Lung (tissue), 12 donors: Measurements from ENCODE around the gene EFL1. TPM values are rescaled to one million over a fixed set of nuclear protein-coding genes. Genes with fewer than 3 reads are reported as not detected.
A peak's percentile ranks its signal among the peaks of the same experiment; 100 is the strongest.

Experiments used
- ATAC-seq: fragments of 200-7000 bp; cut with Tn5 transposase; one replicate; pipeline ENCODE4 v1.9.1; 2020; ENCODE audit warnings: moderate number of reproducible peaks; ENCODE audit not compliant: insufficient read depth, low FRiP score
- DNase-seq, 3 donors: peaks; one replicate each; pipeline ENCODE4 v3.0.0-alpha.2; 2013 to 2017
- H3K27ac ChIP-seq, 2 donors: one replicate each; pipeline ENCODE4 v1.5.1; 2013; ENCODE audit warnings: mild to moderate bottlenecking in 2 of 2, moderate library complexity in 2 of 2, control low read depth in 1 of 2, inconsistent platforms in 1 of 2, low read depth in 1 of 2, low read length in 1 of 2
- H3K27me3 ChIP-seq, 3 donors: one replicate each; pipeline ENCODE4 v1.5.1; 2013; ENCODE audit warnings: low read length in 2 of 3; ENCODE audit not compliant: control insufficient read depth in 3 of 3, insufficient read depth in 3 of 3
- H3K36me3 ChIP-seq, 4 donors: one replicate each; pipeline ENCODE4 v1.5.1; 2013; ENCODE audit warnings: low read length in 4 of 4, mild to moderate bottlenecking in 1 of 4, moderate library complexity in 1 of 4; ENCODE audit not compliant: control insufficient read depth in 4 of 4, insufficient read depth in 4 of 4
- H3K4me1 ChIP-seq, 5 donors: one replicate each; pipeline ENCODE4 v1.5.1; 2013; ENCODE audit warnings: low read length in 5 of 5, mild to moderate bottlenecking in 2 of 5, moderate library complexity in 1 of 5; ENCODE audit not compliant: control insufficient read depth in 5 of 5, insufficient read depth in 5 of 5
- H3K4me3 ChIP-seq: one replicate; pipeline ENCODE4 v1.5.1; 2013; ENCODE audit warnings: mild to moderate bottlenecking, control low read depth, moderate library complexity
- H3K9ac ChIP-seq, 2 donors: one replicate each; pipeline ENCODE4 v1.5.1; 2013; ENCODE audit warnings: low read length in 2 of 2, control low read depth in 1 of 2; ENCODE audit not compliant: insufficient read depth in 1 of 2
- H3K9me3 ChIP-seq, 4 donors: one replicate each; pipeline ENCODE4 v1.5.1; 2013; ENCODE audit warnings: low read length in 3 of 4, mild to moderate bottlenecking in 1 of 4, moderate library complexity in 1 of 4; ENCODE audit not compliant: control insufficient read depth in 4 of 4, insufficient read depth in 3 of 4
- CTCF ChIP-seq: IDR thresholded peaks from 2 replicates; pipeline ENCODE4 v1.5.1; 2012; ENCODE audit warnings: mild to moderate bottlenecking; ENCODE audit errors: control extremely low read depth, extremely low read depth
- WGBS, 2 donors: extraction: QIAGEN DNeasy Blood & Tissue Kit; methylation state at CpG; one replicate each; pipeline ENCODE4 v1.1.7; 2013; 5-methylcytosine and 5-hydroxymethylcytosine counted together
- polyA plus RNA-seq, 2 donors: library from polyadenylated mRNA; stranded (reverse); fragments of 200-250 nt; gene quantifications; one replicate each; pipeline ENCODE4 v1.2.1, GENCODE V29; 2013
- total RNA-seq, 2 donors: library from RNA; depleted of rRNA in 1 of 2; stranded (reverse); fragments of >200 nt in 1 of 2; gene quantifications; one replicate each; pipeline ENCODE4 v1.2.1, GENCODE V29; 2014 to 2021
- donor health status: control.
- donor health status: control.
- donor health status: Bipolar disorder and iron deficiency.
- donor health status: healthy.
- donor health status: DM: yes; HTN: yes; CAD: no.

The EFL1 gene
- total and polyA plus RNA-seq, 4 donors: 4.1 to 22.9 (median 11.5) TPM

GRCh38 chr15:82132096-82132495 lies 130.4 kb downstream of the EFL1 start:
- no peak overlapping the region for H3K9ac ChIP-seq
- H3K27ac ChIP-seq: no peak overlapping the region
- H3K4me3 ChIP-seq: no peak overlapping the region
- TF ChIP-seq CTCF: no peak
- peaks cover 0 to 15% (median 9%) of the 10 kb centered on the region in 4 donors for H3K36me3 ChIP-seq
- H3K4me1 ChIP-seq: peaks cover 0 to 17% (median 6%) of the 10 kb centered on the region in 5 donors
- WGBS, 2 donors: 95 to 96% methylated on average over 6 of the region's 6 CpGs
- H3K9me3 ChIP-seq: no peaks in the 10 kb centered on the region
- no peak for DNase-seq
- no peak for ATAC-seq
- no peaks in the 10 kb centered on the region for H3K27me3 ChIP-seq

DNA sequence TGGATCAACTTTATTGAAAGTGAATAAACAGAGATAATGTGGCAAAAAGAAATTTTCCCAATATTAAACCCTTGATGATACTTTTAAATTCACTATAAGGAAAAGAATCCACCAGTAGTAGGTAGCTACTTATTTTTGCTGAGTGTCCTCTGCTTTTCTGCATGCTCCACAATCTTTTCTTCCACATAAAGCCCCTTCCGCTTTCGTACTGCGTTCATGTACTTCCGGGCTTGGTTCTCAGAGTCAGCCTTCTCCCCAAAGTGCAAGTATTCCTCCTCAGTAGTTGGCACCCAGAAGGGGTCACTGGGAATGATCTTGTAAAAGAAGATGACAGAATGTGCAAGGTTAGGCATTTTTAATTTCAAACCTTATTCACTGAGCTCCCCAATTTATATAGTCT lies 132.3 kb downstream of the EFL1 start:
- 53 to 75% methylated on average over 4 of the region's 4 CpGs for WGBS, 2 donors
- H3K4me3 ChIP-seq: no peak overlapping the region

DNA sequence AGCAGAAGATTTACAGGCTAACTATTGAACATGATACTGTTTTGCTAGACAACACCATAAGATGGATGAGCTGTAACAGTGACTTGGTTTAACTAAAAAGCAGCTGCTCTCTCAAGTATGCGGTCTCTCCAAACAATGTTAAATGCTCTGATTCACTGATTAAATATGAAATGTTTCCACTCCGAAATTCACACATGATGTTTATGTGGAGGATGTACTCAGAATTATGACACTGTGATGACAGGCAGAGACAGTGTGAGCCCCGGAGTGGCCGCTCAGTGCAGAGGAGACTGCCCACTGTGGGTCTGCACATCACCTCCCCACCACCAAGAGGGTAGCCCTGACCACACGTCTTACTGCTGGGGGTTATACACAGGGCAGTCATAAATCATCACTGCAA lies 132.8 kb downstream of the EFL1 start:
- Histone ChIP-seq H3K27me3 (no peaks in the 10 kb centered on the region), H3K27ac (no peak overlapping the region), H3K4me3 (no peak overlapping the region), H3K9ac (no peak overlapping the region), H3K36me3 (peaks cover 0 to 15% (median 9%) of the 10 kb centered on the region in 4 donors), H3K4me1 (peaks cover 0 to 17% (median 6%) of the 10 kb centered on the region in 5 donors), H3K9me3 (no peaks in the 10 kb centered on the region)
- no peak for TF ChIP-seq CTCF
- DNase-seq (peak; percentile 44 to 74 (median 70)), ATAC-seq (no peak)
- 67 to 71% methylated on average over 5 of the region's 5 CpGs for WGBS, 2 donors

More for the DNA sequence above, 132.3 kb downstream of the EFL1 start:
- Histone ChIP-seq H3K9me3 (no peaks in the 10 kb centered on the region), H3K4me1 (peaks cover 0 to 17% (median 6%) of the 10 kb centered on the region in 5 donors), H3K27ac (no peak overlapping the region), H3K36me3 (peaks cover 0 to 15% (median 9%) of the 10 kb centered on the region in 4 donors), H3K9ac (no peak overlapping the region), H3K27me3 (no peaks in the 10 kb centered on the region)
- no peak for ATAC-seq
- peak in 2 of 3 donors; percentile 34 to 35 for DNase-seq
- no peak for TF ChIP-seq CTCF

- Histone ChIP-seq H3K9ac (peak overlapping the region in 1 of 2 donors; percentile 0), H3K27me3 (no peaks in the 10 kb centered on the region), H3K36me3 (peaks cover 0 to 15% (median 7%) of the 10 kb centered on the region in 4 donors), H3K4me3 (no peak overlapping the region), H3K9me3 (no peaks in the 10 kb centered on the region), H3K27ac (no peak overlapping the region), H3K4me1 (peaks cover 0 to 17% (median 6%) of the 10 kb centered on the region in 5 donors)
- no peak for ATAC-seq
- TF ChIP-seq CTCF: no peak
- WGBS, 2 donors: 59 to 73% methylated on average over 1 of the region's 1 CpG
- DNase-seq: no peak
Measured at GRCh38 chr15:82129149-82129692, 133.3 kb downstream of the EFL1 start.
